OCI-LY7 (cell line): ENCODE measurements around the gene LCMT2.

Source experiments
- EZH2phosphoT487 ChIP-seq: fragments of 200-600 bp; sonication (generic); IDR thresholded peaks from 2 replicates; pipeline ENCODE4 v1.6.1; 2018; ENCODE audit warnings: low read depth, borderline replicate concordance, mild to moderate bottlenecking, mixed run types, antibody characterized with exemption, low read length, moderate library complexity, mixed read lengths
- TF ChIP-seq, protein P1 (sequence below): fragments of 200-600 bp; sonication (generic); conservative IDR thresholded peaks from 2 replicates; pipeline ENCODE4 v1.5.1; 2014; ENCODE audit warnings: mild to moderate bottlenecking, antibody characterized with exemption, low read length, moderate library complexity, mixed read lengths

DNA sequence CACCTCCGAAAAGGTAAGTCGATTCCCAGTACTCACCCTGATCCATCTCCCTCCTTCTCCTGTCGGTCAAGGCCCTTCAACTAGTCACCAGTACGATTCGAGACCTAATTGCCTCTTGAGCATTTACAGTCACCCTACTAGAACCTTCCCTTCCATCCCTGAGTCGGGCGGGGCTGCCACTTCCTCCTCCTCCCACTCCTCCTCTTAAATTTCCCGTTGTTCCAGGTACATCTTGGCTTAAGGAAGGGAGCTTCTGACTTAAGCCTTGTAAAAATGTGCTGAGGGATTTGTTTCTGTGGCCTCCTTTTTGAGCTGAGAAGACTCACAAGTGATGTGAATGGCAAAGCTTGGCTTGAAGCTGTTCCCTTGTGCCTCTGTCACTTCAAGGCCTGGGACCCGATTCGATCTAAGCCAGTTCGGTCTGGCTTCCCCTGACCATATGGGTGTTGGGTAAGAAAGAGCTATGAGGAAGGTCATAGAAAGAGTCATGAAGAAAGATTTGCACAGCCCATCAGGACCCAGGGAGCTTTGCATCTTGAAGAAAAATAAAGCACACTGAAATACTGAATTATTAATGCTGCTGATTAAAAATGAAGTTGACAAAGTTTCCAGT, 28.1 kb downstream of the LCMT2 start, which contains the start of gene TGM7:
- TF ChIP-seq, protein P1, sequence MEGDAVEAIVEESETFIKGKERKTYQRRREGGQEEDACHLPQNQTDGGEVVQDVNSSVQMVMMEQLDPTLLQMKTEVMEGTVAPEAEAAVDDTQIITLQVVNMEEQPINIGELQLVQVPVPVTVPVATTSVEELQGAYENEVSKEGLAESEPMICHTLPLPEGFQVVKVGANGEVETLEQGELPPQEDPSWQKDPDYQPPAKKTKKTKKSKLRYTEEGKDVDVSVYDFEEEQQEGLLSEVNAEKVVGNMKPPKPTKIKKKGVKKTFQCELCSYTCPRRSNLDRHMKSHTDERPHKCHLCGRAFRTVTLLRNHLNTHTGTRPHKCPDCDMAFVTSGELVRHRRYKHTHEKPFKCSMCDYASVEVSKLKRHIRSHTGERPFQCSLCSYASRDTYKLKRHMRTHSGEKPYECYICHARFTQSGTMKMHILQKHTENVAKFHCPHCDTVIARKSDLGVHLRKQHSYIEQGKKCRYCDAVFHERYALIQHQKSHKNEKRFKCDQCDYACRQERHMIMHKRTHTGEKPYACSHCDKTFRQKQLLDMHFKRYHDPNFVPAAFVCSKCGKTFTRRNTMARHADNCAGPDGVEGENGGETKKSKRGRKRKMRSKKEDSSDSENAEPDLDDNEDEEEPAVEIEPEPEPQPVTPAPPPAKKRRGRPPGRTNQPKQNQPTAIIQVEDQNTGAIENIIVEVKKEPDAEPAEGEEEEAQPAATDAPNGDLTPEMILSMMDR: no peak
- no peak for TF ChIP-seq EZH2phosphoT487
